Endothelial cell of umbilical vein (primary cell): ENCODE data around the gene XAGE2.

Experiments used
- POLR2A ChIP-seq: IDR thresholded peaks from 2 replicates; pipeline ENCODE4 v1.6.1; 2012; ENCODE audit warnings: low read depth, mild to moderate bottlenecking, control low read depth, low read length
- TF ChIP-seq, protein P1 (sequence below), 2 donors: IDR thresholded peaks; 1 replicate in 1 of 2; 2 replicates in 1 of 2; pipeline ENCODE4 v1.5.1; 2011; ENCODE audit warnings: low read length in 2 of 2, mild to moderate bottlenecking in 2 of 2, moderate library complexity in 2 of 2, control low read depth in 1 of 2, inconsistent platforms in 1 of 2, low read depth in 1 of 2; ENCODE audit not compliant: insufficient read depth in 1 of 2; ENCODE audit errors: extremely low read depth in 1 of 2

GRCh38 chrX:52368368-52369055 lies at the start of gene XAGE2:
- no peak for TF ChIP-seq POLR2A
- TF ChIP-seq, protein P1, sequence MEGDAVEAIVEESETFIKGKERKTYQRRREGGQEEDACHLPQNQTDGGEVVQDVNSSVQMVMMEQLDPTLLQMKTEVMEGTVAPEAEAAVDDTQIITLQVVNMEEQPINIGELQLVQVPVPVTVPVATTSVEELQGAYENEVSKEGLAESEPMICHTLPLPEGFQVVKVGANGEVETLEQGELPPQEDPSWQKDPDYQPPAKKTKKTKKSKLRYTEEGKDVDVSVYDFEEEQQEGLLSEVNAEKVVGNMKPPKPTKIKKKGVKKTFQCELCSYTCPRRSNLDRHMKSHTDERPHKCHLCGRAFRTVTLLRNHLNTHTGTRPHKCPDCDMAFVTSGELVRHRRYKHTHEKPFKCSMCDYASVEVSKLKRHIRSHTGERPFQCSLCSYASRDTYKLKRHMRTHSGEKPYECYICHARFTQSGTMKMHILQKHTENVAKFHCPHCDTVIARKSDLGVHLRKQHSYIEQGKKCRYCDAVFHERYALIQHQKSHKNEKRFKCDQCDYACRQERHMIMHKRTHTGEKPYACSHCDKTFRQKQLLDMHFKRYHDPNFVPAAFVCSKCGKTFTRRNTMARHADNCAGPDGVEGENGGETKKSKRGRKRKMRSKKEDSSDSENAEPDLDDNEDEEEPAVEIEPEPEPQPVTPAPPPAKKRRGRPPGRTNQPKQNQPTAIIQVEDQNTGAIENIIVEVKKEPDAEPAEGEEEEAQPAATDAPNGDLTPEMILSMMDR (IDR thresholded peaks at IDR 0.05; ENCODE audit: extremely low read depth in 1 of 2, insufficient read depth in 1 of 2, low read depth in 1 of 2, low read length in 2 of 2): no peak
